ENCODE data around the gene STX11.
"Not testable (repeated sequence)": the region's sequence is repeated elsewhere in the genome, so short reads cannot be mapped to it uniquely, and the experiment has no call there.

Gene STX11

DNA sequence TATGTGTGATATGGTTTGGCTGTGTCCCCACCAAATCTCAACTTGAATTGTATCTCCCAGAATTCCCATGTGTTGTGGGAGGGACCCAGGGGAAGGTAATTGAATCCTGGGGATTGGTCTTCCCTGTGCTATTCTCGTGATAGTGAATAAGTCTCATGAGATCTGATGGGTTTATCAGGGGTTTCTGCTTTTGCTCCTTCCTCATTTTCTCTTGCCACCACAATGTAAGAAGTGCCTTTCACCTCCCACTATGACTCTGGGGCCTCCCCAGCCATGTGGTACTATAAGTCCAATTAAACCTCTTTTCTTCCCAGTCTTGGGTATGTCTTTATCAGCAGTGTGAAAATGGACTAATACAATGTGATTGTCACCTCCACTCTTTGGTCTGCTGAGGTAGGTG lies 30.0 kb downstream of the STX11 start:
- H3K9me3 ChIP-seq (ENCODE audit: control insufficient read depth in 1 of 2, low read length in 2 of 2); H3K4me3 ChIP-seq (ENCODE audit: low read depth in 1 of 2, low read length in 2 of 2); H3K36me3 ChIP-seq (ENCODE audit: control insufficient read depth in 1 of 2, insufficient read depth in 2 of 2, low read length in 2 of 2); H3K9ac ChIP-seq (ENCODE audit: low read depth in 1 of 2, low read length in 2 of 2); H3K4me1 ChIP-seq (ENCODE audit: control insufficient read depth in 1 of 2, insufficient read depth in 2 of 2, low read length in 2 of 2); H3K27ac ChIP-seq (ENCODE audit: low read depth, low read length); H3K27me3 ChIP-seq (ENCODE audit: control insufficient read depth in 1 of 2, insufficient read depth in 2 of 2, low read length in 2 of 2): not testable (repeated sequence)

DNA sequence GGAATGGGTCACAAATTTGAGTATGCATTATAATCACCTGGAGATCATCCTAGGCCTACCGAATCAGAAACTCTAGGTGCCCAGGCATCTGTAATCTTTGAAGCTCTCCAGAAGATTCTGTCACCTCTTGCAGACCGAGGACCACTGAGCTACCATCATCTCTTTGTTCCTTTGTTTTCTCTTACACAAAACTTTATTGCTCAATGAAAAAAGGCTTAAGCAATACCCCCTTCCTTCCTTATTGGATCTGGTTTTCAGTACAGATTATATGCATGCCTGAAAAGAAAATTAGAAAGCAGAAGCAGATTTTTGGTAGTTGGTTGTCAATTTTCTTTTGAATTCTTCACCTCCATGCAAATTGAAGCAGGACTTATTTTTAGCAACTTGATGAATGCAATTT lies 31.3 kb downstream of the STX11 start:
- no peak overlapping the region for H3K9ac ChIP-seq (ENCODE audit: low read depth in 1 of 2, low read length in 2 of 2)
- H3K4me1 ChIP-seq (ENCODE audit: control insufficient read depth in 1 of 2, insufficient read depth in 2 of 2, low read length in 2 of 2) = peaks cover 0 to 9% of the 10 kb centered on the region in 2 donors
- no peaks in the 10 kb centered on the region for H3K9me3 ChIP-seq (ENCODE audit: control insufficient read depth in 1 of 2, low read length in 2 of 2)
- no peak overlapping the region for H3K4me3 ChIP-seq (ENCODE audit: low read depth in 1 of 2, low read length in 2 of 2)
- peaks cover 0 to 1% of the 10 kb centered on the region in 2 donors for H3K36me3 ChIP-seq (ENCODE audit: control insufficient read depth in 1 of 2, insufficient read depth in 2 of 2, low read length in 2 of 2)
- H3K27ac ChIP-seq (ENCODE audit: low read depth, low read length) = no peak overlapping the region
- no peaks in the 10 kb centered on the region for H3K27me3 ChIP-seq (ENCODE audit: control insufficient read depth in 1 of 2, insufficient read depth in 2 of 2, low read length in 2 of 2)

DNA sequence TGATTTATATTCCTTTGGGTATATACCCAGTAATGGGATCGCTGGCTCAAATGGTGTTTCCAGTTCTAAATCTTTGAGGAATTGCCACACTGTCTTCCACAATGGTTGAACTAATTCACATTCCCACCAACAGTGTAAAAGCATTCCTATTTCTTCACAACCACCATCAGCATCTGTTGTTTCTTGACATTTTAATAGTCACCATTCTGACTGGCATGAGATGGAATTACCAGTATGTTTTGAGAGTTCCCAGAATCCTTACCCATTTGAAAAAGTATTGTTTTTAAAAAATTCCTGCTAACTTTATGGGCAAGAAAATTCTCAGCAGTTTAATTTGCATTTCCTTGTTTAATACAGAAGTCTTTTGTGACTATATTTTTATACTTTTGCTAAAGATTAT lies 33.9 kb downstream of the STX11 start:
- not testable (repeated sequence) for H3K27me3 ChIP-seq (ENCODE audit: control insufficient read depth in 1 of 2, insufficient read depth in 2 of 2, low read length in 2 of 2); H3K4me1 ChIP-seq (ENCODE audit: control insufficient read depth in 1 of 2, insufficient read depth in 2 of 2, low read length in 2 of 2); H3K9me3 ChIP-seq (ENCODE audit: control insufficient read depth in 1 of 2, low read length in 2 of 2); H3K4me3 ChIP-seq (ENCODE audit: low read depth in 1 of 2, low read length in 2 of 2); H3K9ac ChIP-seq (ENCODE audit: low read depth in 1 of 2, low read length in 2 of 2); H3K27ac ChIP-seq (ENCODE audit: low read depth, low read length)
- peaks cover 0 to 12% of the 10 kb centered on the region in 2 donors for H3K36me3 ChIP-seq (ENCODE audit: control insufficient read depth in 1 of 2, insufficient read depth in 2 of 2, low read length in 2 of 2)

DNA sequence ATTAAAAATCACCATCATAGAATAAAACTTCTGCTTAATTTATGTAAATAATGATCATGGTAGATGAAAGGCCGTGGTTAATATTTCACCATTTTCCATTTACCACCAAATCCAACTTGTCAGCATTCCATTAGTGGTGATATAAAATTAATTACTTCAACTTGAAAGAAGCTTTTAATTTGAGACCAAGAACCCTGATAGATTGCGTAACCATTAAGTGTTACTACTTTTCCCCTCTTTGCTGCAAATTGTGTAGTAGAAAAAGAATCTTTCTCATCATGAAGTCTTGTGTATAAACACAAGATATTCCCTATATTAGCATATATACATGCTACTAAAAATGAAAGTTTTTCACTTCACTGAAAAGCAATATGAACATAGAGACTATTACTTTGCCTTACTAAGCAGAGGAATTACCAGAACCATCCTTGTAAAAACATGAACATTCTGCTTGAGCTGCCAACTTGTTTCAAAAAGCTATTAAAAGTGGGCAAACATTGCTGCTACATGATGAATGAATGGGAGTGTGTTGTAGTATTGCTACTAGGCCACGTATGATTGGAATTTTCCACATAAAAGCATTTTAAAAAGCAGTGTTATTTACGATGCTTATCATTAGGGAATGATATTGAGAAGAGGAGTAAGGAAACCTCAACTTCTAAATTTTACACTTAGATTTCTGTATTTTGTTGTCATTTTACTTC lies 35.0 kb downstream of the STX11 start:
- Histone ChIP-seq H3K4me3 (ENCODE audit: low read depth in 1 of 2, low read length in 2 of 2) (no peak overlapping the region), H3K27ac (ENCODE audit: low read depth, low read length) (no peak overlapping the region), H3K36me3 (ENCODE audit: control insufficient read depth in 1 of 2, insufficient read depth in 2 of 2, low read length in 2 of 2) (peaks cover 0 to 12% of the 10 kb centered on the region in 2 donors), H3K9ac (ENCODE audit: low read depth in 1 of 2, low read length in 2 of 2) (no peak overlapping the region), H3K4me1 (ENCODE audit: control insufficient read depth in 1 of 2, insufficient read depth in 2 of 2, low read length in 2 of 2) (no peaks in the 10 kb centered on the region), H3K9me3 (ENCODE audit: control insufficient read depth in 1 of 2, low read length in 2 of 2) (no peaks in the 10 kb centered on the region), H3K27me3 (ENCODE audit: control insufficient read depth in 1 of 2, insufficient read depth in 2 of 2, low read length in 2 of 2) (no peaks in the 10 kb centered on the region)

DNA sequence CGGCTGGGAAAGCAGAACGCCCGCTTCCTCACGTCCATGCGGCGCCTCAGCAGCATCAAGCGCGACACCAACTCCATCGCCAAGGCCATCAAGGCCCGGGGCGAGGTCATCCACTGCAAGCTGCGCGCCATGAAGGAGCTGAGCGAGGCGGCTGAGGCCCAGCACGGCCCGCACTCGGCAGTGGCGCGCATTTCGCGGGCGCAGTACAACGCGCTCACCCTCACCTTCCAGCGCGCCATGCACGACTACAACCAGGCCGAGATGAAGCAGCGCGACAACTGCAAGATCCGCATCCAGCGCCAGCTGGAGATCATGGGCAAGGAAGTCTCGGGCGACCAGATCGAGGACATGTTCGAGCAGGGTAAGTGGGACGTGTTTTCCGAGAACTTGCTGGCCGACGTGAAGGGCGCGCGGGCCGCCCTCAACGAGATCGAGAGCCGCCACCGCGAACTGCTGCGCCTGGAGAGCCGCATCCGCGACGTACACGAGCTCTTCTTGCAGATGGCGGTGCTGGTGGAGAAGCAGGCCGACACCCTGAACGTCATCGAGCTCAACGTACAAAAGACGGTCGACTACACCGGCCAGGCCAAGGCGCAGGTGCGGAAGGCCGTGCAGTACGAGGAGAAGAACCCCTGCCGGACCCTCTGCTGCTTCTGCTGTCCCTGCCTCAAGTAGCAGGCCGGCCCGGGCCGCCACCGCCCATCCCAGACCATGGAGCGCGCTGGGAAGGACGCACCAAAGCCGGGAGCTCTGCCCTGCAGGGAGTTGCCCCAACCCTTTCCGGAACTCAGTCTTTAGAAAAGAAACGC lies 36.7 kb downstream of the STX11 start:
- no peak overlapping the region for H3K27ac ChIP-seq (ENCODE audit: low read depth, low read length)
- no peaks in the 10 kb centered on the region for H3K27me3 ChIP-seq (ENCODE audit: control insufficient read depth in 1 of 2, insufficient read depth in 2 of 2, low read length in 2 of 2)
- no peak overlapping the region for H3K4me3 ChIP-seq (ENCODE audit: low read depth in 1 of 2, low read length in 2 of 2)
- no peaks in the 10 kb centered on the region for H3K9me3 ChIP-seq (ENCODE audit: control insufficient read depth in 1 of 2, low read length in 2 of 2)
- peaks cover 0 to 12% of the 10 kb centered on the region in 2 donors for H3K36me3 ChIP-seq (ENCODE audit: control insufficient read depth in 1 of 2, insufficient read depth in 2 of 2, low read length in 2 of 2)
- no peak overlapping the region for H3K9ac ChIP-seq (ENCODE audit: low read depth in 1 of 2, low read length in 2 of 2)
- no peaks in the 10 kb centered on the region for H3K4me1 ChIP-seq (ENCODE audit: control insufficient read depth in 1 of 2, insufficient read depth in 2 of 2, low read length in 2 of 2)

DNA sequence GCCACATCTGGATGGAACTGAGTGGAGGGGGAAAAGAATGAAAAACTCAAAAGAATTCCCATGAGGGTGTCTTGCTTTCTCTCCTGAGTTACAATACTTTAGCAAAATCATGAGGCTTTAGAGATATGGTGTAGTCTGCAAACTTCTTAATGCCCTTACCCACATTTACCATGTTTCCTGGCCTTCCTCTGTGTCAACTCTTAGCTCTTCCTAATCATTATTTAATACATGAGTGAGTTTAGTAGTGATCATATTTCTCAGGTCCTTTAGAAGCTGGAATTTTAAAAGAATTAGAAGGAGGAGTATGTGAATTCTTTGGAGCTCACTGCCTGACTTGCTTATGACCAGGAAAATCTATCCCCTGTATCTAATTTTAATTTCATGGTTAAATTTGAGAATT lies 39.0 kb downstream of the STX11 start:
- H3K9ac ChIP-seq (ENCODE audit: low read depth in 1 of 2, low read length in 2 of 2) = no peak overlapping the region
- H3K4me1 ChIP-seq (ENCODE audit: control insufficient read depth in 1 of 2, insufficient read depth in 2 of 2, low read length in 2 of 2) = no peaks in the 10 kb centered on the region
- no peak overlapping the region for H3K4me3 ChIP-seq (ENCODE audit: low read depth in 1 of 2, low read length in 2 of 2)
- no peak overlapping the region for H3K27ac ChIP-seq (ENCODE audit: low read depth, low read length)
- no peaks in the 10 kb centered on the region for H3K9me3 ChIP-seq (ENCODE audit: control insufficient read depth in 1 of 2, low read length in 2 of 2)
- H3K27me3 ChIP-seq (ENCODE audit: control insufficient read depth in 1 of 2, insufficient read depth in 2 of 2, low read length in 2 of 2) = no peaks in the 10 kb centered on the region
- peaks cover 0 to 12% of the 10 kb centered on the region in 2 donors for H3K36me3 ChIP-seq (ENCODE audit: control insufficient read depth in 1 of 2, insufficient read depth in 2 of 2, low read length in 2 of 2)

DNA sequence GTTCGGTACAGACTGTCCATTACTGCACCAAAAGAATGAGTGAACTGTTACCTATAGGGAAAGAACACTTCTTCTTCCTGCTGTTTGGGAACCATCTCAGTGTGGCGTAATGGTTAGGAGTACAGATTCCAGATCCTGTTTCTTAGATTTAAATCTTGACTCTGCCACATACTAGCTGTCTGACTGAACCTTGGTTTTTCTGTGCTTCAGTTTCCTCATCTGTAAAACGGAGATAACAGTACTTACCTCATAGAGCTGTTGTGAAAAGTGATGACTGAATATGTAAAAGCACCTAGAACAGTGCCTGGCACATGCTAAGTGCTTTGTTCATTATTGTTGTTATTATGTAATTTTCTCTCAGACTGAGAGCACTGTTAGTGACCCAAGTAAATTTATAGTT lies 39.8 kb downstream of the STX11 start:
- peaks cover 0 to 12% of the 10 kb centered on the region in 2 donors for H3K36me3 ChIP-seq (ENCODE audit: control insufficient read depth in 1 of 2, insufficient read depth in 2 of 2, low read length in 2 of 2)
- H3K27ac ChIP-seq (ENCODE audit: low read depth, low read length) = no peak overlapping the region
- no peaks in the 10 kb centered on the region for H3K27me3 ChIP-seq (ENCODE audit: control insufficient read depth in 1 of 2, insufficient read depth in 2 of 2, low read length in 2 of 2)
- no peaks in the 10 kb centered on the region for H3K4me1 ChIP-seq (ENCODE audit: control insufficient read depth in 1 of 2, insufficient read depth in 2 of 2, low read length in 2 of 2)
- H3K9me3 ChIP-seq (ENCODE audit: control insufficient read depth in 1 of 2, low read length in 2 of 2) = no peaks in the 10 kb centered on the region
- H3K4me3 ChIP-seq (ENCODE audit: low read depth in 1 of 2, low read length in 2 of 2) = no peak overlapping the region
- H3K9ac ChIP-seq (ENCODE audit: low read depth in 1 of 2, low read length in 2 of 2) = no peak overlapping the region

DNA sequence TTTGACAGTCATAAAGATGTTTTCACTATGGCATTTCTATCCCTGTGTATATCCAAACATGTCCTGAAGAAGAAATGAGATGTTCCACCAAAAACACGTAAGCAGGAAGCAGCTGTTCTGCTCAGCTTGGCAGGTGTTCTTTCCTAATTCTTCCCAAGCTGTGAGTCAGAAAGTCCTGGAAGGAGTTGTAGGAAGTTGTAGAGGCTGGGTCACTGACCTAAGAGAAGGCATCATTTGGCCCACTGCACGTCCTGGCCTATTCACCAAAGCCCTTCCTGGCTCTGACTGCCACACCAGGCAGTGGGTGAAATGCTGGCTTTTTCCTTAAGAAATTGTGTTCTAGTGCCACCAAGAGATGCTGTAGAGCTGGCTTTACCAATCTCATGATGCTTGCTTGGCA lies 40.3 kb downstream of the STX11 start:
- Histone ChIP-seq H3K27me3 (ENCODE audit: control insufficient read depth in 1 of 2, insufficient read depth in 2 of 2, low read length in 2 of 2) (no peaks in the 10 kb centered on the region), H3K4me1 (ENCODE audit: control insufficient read depth in 1 of 2, insufficient read depth in 2 of 2, low read length in 2 of 2) (no peaks in the 10 kb centered on the region), H3K4me3 (ENCODE audit: low read depth in 1 of 2, low read length in 2 of 2) (no peak overlapping the region), H3K36me3 (ENCODE audit: control insufficient read depth in 1 of 2, insufficient read depth in 2 of 2, low read length in 2 of 2) (peaks cover 0 to 12% of the 10 kb centered on the region in 2 donors), H3K9ac (ENCODE audit: low read depth in 1 of 2, low read length in 2 of 2) (no peak overlapping the region), H3K27ac (ENCODE audit: low read depth, low read length) (no peak overlapping the region), H3K9me3 (ENCODE audit: control insufficient read depth in 1 of 2, low read length in 2 of 2) (no peaks in the 10 kb centered on the region)

DNA sequence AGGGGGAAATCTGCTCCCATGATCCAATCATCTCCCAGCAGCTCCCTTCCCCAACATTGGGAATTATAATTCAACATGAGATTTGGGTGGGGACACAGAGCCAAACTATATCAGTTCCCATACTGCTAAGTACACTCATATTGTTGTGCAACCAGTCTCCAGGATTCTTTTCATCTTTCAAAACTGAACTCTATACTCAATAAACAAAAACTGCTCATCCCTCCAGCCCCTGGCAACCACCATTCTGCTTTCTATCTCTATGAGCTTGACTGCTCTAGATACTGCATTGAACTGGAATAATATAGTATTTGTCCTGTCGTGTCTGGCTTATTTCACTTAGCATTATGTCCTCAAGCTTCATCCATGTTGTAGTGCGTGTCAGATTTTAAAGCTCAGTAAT lies 42.9 kb downstream of the STX11 start:
- no peaks in the 10 kb centered on the region for H3K36me3 ChIP-seq (ENCODE audit: control insufficient read depth in 1 of 2, insufficient read depth in 2 of 2, low read length in 2 of 2)
- H3K9ac ChIP-seq (ENCODE audit: low read depth in 1 of 2, low read length in 2 of 2) = no peak overlapping the region
- no peaks in the 10 kb centered on the region for H3K4me1 ChIP-seq (ENCODE audit: control insufficient read depth in 1 of 2, insufficient read depth in 2 of 2, low read length in 2 of 2)
- no peaks in the 10 kb centered on the region for H3K27me3 ChIP-seq (ENCODE audit: control insufficient read depth in 1 of 2, insufficient read depth in 2 of 2, low read length in 2 of 2)
- H3K27ac ChIP-seq (ENCODE audit: low read depth, low read length) = no peak overlapping the region
- no peak overlapping the region for H3K4me3 ChIP-seq (ENCODE audit: low read depth in 1 of 2, low read length in 2 of 2)
- no peaks in the 10 kb centered on the region for H3K9me3 ChIP-seq (ENCODE audit: control insufficient read depth in 1 of 2, low read length in 2 of 2)

DNA sequence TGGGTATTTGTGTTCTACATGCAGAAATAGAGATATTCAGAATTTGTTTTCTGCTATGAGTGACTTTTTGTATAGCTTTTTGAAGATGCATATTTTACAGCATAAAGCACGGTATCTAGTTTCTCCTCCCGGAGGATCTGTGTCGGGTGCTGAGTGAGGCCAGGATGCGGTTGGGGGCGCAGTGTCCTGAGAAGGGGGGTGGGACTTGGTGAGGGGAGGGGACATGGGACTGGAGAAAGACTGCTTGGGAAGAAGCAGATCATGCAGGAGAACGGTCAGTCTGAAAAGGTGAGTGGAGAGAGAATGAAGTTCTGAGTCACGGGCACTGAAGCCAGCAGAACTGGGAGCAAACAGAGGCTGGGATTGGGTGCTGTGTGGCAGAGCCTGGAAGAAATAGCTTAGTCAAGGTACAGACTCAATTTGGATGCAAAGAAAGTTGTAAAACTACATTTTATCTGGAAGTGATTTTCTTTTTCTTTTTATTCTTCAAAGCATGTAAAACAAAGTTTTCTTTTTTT lies 44.0 kb downstream of the STX11 start:
- Histone ChIP-seq H3K27ac (ENCODE audit: low read depth, low read length) (no peak overlapping the region), H3K4me3 (ENCODE audit: low read depth in 1 of 2, low read length in 2 of 2) (no peak overlapping the region), H3K36me3 (ENCODE audit: control insufficient read depth in 1 of 2, insufficient read depth in 2 of 2, low read length in 2 of 2) (no peaks in the 10 kb centered on the region), H3K9me3 (ENCODE audit: control insufficient read depth in 1 of 2, low read length in 2 of 2) (no peaks in the 10 kb centered on the region), H3K27me3 (ENCODE audit: control insufficient read depth in 1 of 2, insufficient read depth in 2 of 2, low read length in 2 of 2) (no peaks in the 10 kb centered on the region), H3K9ac (ENCODE audit: low read depth in 1 of 2, low read length in 2 of 2) (no peak overlapping the region), H3K4me1 (ENCODE audit: control insufficient read depth in 1 of 2, insufficient read depth in 2 of 2, low read length in 2 of 2) (no peaks in the 10 kb centered on the region)

Measured in duodenal mucosa (tissue), 2 donors.